ENCODE measurements around the gene ACR.

Gene ACR

DNA sequence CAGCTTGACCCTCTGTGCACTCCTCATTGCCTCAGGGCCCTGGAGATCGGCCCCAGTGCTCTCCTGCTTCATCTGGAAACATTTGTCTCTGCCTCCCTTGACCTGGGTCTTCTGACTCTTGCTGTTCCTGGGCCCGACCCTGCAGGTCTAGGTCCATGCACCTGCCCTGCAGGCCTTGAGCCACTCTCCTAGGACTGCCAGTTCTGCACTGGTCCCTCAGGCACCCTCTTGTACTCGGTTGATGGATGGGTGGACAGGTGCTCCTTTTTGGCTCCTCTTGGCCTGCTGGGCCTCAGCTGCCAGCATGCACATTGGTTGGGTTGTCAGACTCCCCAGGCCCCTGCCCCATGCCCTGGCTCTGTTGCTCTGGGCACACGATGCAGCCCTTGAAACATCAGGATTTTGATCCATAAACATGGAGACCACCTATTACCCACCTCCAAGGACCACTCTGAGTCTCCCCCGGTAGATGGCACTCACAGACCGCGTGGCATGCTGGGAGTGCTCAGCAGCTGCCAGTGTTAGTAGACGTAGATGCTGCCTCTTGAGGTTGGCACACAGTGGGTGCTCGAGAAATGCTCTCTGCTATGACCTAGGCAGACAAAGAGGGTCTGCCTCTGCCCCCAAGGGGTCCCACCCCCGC, 20.2 kb upstream of the ACR start:
- no peak for DNase-seq

DNA sequence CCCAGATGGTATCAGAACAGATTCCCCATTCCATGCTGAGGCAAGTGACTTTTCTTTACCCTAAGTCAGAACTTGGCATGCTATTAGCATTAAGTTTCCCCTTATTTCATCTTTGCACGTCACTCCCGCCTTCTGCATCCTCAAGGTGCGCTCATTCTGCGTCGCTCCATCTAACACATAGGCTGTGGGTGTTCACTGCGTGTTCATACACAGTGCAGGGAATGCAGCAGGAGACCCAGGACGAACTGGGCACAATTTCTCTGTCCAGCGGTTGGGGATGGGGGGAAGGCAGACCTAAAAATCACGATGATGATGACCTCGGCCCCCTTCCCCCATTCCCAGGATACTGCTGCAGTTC, 19.7 kb upstream of the ACR start:
- DNase-seq = no peak

DNA sequence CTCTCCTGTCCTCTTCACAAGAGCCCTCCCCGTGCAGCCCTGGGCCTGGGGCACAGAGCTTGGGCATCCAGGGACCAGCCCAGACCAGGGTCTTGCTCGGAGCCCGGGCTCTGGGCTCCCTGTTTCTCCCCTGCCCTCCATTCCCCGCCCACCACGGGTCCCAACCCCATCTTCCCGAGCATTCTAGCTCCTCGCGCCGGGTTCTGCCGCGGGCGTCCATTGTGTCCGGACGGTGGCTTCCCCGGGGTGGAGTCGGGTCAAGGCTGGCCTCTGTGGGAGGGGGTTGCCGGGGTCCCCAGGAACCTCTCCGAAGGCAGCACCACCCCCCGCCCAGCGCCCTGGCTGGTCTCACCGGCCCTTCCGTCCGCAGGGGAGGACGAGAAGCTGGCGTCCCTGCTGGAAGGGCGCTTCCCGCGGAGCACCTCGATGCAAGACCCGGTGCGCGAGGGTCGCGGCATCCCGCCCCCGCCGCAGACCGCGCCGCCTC, 18.1 kb upstream of the ACR start:
- no peak for DNase-seq

DNA sequence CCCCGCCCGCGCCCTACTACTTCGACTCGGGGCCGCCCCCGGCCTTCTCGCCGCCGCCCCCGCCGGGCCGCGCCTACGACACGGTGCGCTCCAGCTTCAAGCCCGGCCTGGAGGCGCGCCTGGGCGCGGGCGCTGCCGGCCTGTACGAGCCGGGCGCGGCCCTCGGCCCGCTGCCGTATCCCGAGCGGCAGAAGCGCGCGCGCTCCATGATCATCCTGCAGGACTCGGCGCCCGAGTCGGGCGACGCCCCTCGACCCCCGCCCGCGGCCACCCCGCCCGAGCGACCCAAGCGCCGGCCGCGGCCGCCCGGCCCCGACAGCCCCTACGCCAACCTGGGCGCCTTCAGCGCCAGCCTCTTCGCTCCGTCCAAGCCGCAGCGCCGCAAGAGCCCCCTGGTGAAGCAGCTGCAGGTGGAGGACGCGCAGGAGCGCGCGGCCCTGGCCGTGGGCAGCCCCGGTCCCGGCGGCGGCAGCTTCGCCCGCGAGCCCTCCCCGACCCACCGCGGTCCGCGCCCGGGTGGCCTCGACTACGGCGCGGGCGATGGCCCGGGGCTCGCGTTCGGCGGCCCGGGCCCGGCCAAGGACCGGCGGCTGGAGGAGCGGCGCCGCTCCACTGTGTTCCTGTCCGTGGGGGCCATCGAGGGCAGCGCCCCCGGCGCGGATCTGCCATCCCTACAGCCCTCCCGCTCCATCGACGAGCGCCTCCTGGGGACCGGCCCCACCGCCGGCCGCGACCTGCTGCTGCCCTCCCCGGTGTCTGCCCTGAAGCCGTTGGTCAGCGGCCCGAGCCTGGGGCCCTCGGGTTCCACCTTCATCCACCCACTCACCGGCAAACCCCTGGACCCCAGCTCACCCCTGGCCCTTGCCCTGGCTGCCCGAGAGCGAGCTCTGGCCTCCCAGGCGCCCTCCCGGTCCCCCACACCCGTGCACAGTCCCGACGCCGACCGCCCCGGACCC, 17.4 kb upstream of the ACR start:
- no peak for DNase-seq

DNA sequence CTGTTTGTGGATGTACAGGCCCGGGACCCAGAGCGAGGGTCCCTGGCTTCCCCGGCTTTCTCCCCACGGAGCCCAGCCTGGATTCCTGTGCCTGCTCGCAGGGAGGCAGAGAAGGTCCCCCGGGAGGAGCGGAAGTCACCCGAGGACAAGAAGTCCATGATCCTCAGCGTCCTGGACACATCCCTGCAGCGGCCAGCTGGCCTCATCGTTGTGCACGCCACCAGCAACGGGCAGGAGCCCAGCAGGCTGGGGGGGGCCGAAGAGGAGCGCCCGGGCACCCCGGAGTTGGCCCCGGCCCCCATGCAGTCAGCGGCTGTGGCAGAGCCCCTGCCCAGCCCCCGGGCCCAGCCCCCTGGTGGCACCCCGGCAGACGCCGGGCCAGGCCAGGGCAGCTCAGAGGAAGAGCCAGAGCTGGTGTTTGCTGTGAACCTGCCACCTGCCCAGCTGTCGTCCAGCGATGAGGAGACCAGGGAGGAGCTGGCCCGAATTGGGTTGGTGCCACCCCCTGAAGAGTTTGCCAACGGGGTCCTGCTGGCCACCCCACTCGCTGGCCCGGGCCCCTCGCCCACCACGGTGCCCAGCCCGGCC, 16.7 kb upstream of the ACR start:
- DNase-seq = no peak

DNA sequence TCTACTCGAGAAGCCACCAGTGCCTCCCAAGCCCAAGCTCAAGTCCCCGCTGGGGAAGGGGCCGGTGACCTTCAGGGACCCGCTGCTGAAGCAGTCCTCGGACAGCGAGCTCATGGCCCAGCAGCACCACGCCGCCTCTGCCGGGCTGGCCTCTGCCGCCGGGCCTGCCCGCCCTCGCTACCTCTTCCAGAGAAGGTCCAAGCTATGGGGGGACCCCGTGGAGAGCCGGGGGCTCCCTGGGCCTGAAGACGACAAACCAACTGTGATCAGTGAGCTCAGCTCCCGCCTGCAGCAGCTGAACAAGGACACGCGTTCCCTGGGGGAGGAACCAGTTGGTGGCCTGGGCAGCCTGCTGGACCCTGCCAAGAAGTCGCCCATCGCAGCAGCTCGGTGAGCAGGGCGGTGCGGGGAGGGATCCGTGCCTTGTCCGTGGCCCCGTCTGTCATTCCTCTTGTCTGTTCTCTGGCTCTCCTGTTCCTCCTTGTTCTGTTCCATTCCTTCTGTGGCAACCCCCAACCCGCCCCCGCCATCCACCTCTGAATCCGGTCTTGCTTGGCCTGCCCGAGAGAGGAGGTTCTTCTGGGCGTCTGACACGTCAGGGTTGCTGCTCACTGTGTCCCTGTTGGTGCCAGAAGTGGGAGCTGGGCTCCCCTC, 15.8 kb upstream of the ACR start:
- no peak for DNase-seq

DNA sequence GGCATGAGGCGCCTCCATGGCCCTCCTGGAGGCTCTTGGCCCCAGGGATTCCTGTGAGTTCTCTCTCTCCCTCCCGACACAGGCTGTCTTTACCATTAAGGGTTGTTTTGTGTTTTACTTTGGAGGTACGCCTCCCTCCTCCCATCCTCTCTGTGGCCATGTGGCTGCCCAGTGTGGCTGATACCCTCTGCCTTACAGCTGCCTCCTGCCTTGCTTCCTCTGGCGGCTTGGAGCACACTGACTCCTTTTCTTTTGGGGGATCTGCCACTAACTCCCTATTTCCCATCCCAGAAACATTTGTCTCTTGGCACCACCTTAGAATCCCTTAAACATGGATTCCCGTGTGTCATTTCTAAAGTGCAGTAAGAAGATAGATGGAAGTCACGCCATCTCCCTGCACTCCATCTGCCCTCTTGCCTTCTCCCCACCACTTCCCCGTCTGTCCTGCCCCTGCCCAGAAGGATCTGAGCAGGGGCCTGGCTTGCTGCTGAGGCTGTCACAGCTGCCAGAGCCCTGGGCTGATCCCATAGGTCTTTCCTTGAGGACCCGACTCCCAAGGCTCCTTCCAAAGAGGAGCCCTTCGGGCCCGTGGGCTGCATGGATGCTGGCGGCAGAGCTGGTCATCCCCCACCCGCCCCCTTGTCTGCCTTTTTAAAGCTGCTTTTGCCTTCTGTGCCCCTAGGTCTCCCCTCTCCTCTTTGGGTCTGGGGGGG, 15.1 kb upstream of the ACR start:
- DNase-seq = no peak

DNA sequence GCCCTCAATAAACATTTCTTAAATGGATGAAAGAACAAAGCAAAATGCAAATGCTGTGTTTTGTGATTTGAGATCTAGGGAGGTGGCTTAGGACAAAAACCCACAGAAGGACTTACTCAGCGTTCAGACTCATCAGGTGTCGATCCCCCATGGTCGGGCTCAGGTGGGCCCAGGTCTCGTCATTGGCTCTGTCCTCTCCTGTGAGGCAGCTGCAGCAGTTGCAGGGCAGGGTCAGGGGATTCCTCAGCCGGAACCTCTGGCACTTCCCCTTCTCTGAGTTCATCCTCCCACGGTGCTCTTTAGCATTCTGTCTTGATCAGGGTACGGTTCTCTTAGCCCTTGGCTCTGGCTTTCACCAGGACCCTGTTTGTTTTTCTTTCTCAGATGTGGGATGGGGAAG, 14.0 kb upstream of the ACR start:
- DNase-seq = no peak

DNA sequence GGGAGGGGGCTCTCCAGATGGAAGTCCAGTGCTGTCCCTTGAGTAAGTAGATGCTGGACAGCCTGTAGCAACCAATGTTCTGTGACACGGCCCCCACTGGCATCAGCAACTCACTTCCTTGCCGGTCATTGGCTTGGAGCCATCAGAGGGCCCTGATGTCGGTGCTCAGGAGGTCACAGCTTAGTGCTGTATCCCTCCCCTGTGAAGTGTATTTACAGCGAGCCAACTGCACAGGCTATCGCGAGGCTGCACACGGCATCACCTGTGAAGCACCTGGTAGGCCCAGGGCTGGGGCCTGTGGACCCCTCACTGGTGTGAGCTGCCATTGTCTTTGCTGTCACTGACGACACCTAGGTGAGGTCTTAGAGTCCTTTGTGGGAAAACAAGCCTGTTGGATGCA, 13.4 kb upstream of the ACR start:
- no peak for DNase-seq

DNA sequence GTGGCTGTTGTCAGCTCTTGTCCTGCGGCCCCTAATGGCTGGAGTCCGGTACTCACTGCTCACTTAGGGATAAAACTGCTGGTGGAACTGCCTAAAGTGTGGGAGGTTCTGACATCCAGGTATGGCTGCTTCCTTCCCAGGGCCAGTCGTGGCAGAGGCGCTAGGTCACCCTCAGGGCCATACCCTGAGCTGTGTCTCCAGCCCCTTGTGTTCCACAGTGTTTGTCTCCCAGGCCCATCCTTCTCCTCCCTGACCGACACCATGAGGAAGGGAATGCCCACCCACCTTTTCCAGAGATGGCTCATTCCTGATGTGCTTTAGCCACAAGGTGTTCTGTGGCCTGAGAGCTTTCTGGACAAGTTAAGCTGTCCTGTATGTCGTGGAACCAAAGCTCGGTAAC, 12.4 kb upstream of the ACR start:
- DNase-seq = no peak

DNA sequence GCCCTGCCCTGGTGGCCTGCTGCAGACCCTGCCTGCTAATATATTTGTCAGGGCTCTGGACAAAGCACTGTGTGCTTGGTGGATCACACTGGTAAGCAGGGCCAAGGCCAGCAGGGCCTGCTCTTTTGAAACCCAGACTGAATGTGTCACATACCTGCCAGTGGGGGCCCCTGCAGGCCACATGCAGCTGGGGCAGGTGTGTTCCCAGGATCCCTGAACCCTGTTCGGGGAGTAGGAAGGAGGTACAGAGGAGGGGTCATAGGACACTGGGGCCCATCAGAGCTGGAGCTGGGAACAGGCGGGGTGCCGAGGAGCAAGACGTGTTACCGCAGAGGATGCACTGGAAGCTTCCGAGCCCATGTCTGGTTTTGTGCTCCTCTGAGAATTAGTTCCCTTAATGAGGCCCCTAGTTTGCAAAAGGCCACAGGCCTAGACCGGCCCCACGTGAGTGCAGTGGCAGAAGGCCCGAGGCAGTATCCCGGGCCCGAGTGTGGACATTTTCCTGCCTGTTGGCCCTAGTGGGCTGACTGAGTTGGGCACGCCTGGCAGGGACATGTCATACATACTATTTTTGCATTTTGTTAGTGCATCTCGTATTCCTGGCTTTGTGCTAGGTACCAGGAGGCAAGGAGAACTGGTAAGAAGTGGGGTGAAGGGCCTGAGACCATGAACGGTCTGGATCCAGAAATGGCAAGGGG, 11.2 kb upstream of the ACR start:
- DNase-seq = no peak

DNA sequence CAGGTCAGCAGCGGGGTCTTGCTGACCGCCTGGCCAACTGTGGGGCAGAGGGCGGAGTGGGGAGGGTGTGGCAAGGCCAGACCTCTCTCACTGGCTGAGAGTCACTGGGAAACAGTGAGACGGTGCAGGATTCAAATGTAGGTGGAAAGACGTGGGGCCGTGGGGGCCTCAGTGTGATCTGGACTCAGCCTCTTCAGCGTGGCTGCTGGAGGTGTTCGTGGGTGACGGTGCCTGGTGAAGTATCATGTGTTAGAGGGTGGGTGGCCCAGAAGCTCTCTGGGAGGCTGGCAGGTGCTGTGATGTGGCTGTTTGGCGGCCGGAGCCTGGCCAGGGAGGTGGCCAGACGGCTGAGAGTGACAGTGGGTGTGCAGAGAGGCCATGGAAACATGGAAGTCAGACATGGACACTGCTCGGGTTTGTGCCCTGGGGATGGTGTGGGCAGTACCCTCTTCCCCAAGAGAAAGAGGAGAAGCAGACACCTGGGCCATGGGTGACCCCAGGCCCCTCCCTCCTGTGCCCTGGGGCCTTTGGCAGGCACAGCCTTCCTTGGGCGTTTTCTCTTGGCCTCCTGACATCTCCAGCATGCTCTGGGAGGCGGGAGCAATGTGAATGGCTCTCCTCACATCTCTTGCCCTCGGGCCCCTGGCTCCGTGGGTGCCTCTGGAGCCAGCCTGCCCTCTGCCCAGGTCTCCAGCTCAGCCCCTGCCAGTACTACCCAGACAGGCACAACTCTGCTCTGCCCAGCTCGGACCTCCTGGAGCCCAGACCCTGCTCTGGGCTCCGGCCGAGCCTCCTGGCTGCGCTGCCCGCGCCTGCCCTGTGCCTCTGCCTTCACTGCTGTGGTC, 10.1 kb upstream of the ACR start:
- no peak for DNase-seq

DNA sequence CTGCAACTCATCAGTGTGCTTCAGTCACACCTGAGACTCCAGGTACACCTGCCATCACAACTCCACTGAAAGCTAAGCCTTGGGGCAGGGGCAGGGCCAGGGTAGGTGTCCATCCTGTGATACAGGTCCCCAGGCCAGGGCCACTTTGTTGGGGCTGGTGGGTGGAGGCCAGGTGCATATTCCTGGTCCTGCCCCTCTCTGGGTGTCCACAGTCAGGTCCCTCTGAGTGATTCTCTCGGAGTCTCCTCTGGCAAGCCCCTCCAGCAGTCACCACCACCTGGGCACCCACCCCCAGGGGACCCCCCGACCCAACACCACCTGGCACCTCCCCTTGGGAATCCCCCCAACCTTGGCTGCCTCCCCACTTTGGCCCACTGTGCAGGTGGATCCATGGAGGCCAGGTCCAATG, 9.5 kb upstream of the ACR start:
- DNase-seq = no peak

DNA sequence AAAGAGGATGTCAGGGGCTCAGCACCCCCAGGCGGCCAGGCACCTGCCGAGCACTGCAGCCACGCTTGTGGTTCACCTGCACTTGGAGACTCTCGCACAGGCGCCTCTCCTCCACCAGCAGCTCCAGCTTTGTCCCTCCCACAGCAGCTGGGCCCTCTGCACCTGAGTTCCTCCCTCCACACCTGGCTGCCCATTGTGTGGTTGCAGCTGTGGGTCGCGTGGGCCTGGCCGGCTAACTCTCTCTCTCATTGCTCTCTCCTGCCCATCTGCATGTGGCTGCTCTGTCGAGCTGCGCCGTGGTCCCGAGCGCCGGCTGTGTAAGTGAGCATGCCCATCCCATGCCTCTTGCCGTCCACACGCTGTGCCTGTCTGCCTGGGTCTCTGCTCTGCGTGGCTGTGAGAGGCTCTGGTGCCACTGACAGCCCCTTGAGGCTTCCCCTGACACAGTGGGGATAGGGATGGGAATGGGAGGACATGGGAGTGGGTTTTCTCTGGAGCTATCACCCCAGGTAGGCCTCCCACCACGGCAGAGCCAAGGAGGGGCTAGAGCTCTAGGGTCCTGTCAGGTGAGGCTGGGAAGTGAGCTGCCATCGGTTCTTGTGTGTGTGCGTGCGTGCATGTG, 8.5 kb upstream of the ACR start:
- no peak for DNase-seq

DNA sequence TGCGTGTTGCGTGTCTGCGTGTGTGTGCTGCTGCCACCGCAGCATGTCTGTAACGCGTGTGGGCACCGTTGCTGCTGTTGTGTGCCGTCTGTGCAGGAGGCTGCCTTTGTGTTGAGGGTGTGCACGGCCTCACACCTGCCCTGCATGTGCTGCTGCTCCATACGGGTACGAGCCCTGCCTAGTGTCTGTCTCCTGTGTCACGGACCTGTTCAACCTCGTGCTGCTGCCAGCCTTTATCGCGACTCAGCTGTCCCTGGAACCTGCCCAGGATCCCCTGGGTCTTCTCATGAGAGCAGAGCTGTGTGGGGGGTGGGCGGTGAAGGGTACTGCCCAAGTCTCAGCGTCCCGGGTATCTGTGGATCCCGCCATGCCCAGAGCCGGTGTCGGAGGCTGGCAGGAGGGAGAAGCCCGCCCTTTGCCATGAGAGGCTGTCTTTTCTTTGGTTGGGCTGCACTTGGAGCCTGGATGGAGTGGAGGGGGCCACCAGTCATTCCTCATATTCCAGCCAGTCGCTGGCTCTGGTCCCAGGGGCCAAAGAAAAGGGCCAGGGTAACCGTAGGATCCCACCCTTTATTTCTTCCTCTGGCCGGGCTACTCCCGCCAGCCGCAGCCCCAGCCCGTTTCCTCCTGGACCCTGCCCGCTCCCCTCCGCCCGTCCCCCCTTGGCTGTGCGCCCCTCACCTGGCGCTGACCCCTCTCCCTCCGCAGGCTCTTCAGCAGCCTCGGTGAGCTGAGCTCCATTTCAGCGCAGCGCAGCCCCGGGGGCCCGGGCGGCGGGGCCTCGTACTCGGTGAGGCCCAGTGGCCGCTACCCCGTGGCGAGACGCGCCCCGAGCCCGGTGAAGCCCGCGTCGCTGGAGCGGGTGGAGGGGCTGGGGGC, 7.8 kb upstream of the ACR start:
- DNase-seq = no peak

DNA sequence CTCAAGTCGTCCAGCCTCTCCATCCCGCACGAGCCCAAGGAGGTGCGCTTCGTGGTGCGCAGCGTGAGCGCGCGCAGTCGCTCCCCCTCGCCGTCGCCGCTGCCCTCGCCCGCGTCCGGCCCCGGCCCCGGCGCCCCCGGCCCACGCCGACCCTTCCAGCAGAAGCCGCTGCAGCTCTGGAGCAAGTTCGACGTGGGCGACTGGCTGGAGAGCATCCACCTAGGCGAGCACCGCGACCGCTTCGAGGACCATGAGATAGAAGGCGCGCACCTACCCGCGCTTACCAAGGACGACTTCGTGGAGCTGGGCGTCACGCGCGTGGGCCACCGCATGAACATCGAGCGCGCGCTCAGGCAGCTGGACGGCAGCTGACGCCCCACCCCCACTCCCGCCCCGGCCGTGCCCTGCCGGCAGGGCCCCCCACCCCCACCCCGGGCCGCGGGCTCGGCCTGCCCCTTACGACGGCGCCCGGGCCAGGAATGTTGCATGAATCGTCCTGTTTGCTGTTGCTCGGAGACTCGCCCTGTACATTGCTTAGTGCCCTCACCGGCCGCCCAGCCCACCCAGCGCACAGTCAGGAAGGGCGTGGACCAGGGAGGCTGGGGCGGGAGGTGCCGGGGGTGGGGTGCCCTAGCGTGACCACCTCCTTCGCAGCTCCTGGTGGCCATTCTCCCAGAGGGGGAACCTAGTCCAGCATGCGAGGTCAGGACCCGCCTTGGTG, 6.9 kb upstream of the ACR start:
- DNase-seq = no peak

DNA sequence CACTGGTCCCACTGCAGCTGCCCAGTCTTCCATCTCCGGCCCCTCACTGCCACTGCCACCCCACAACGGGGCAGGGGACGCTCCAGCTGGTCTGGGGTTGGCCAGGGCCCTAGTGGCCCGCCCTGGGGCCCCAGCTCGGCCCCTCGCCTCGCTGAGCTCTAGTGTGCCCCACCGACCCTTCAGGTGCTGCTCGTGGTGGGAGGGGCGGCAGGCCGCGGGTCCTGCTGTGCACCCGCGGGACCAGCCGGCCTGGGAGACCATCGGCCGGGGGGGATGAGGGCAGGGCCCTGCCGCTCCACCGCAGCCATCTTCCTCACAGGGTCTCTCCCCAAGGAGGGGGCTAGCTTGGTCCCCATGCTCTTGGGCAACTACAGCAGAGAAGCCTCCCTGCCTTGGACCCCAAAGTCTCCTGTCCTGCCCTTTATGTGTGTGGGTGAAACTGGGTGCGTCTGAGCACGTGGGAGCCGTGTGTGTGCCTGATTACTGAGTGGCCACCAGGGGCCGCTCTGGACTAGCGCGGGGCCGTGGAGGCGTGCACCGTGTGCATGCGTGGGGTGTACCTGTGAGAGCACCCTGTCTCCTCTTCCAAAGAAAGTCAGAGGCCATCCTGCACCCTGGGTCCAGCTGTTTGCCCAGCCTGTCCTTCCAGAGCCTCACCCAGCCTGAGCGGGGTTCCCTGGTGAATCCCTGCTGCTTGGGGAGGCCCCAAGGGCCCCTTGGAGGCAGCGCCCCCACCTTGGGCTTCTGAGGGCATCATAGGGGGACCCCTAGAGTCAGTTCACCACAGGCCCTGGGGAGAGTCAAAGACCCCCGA, 6.0 kb upstream of the ACR start:
- DNase-seq = no peak

DNA sequence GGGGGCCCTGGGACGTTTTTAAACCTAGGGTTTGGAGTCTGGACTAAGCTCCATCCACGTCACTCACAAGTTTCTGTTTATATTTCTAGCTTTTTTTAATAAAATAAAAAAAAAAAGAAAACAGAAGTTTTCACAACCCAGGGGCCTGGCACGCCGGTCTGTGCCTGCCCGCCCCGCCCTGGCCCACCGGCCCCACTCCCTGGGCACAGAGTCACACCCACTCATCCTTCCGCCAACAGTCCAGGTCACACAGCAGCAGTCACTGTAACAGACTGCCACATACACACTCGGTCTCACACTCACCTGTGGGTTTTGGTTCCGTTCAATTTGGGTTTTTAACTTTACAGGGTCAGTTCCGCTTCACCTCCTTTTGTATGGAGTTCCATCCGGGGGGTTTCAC, 5.3 kb upstream of the ACR start:
- no peak for DNase-seq

Measured in KG1 (cell line).